Measurements from ENCODE around the gene LILRA2.
A peak's percentile ranks its signal among the peaks of the same experiment; 100 is the strongest.

Gene LILRA2

DNA sequence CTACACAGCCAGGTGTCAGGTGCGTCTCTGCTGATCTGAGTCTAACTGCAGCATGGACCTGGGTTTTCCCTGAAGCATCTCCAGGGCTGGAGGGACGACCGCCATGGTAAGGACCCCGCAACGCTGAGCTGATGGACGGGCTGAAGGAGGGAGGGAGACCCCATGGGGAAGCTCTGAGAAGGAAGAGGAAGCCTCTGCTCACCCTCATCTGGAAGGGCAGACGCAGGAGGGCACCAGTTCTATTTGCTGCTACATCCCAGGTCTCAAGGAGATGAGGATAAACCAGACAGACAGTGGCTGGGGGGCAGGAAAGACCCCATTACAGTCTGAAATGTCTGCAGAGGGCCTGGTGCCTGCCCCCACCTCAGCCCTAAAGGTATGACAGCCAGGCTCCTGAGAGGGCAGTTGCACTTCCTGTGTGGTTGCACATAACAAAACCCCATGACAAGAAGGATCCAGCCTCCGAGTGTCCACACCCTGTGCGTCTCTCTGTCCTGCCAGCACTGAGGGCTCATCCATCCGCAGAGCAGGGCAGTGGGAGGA lies at the start of gene LILRA2:
LILRA2 (plus strand) TSS at position 461 of the 543 bp plus-strand sequence. CDS start 89 bp downstream, outside the sequence.
- peak within 1 kb of the TSS; percentile 11 for H3K4me3 ChIP-seq (ENCODE audit: low read length, poor library complexity, severe bottlenecking)
- peak within 1 kb of the TSS; percentile 55 for H2AFZ ChIP-seq (ENCODE audit: low read length)
- TF ChIP-seq EZH2phosphoT487 (IDR thresholded peaks at IDR 0.05; ENCODE audit: borderline replicate concordance) (no peak), CTCF (conservative IDR thresholded peaks at IDR 0.05; ENCODE audit: low read length) (no peak)
- no peaks in the 10 kb centered on the region for H3K27me3 ChIP-seq (ENCODE audit: insufficient read depth, low read length, poor library complexity, severe bottlenecking)
- no peaks in the 10 kb centered on the region for H4K20me1 ChIP-seq (ENCODE audit: insufficient read depth, low read length, poor library complexity, severe bottlenecking)
- no peaks in the 10 kb centered on the region for H3K9me3 ChIP-seq (ENCODE audit: insufficient read depth, low read depth, low read length)
- H3K4me1 ChIP-seq (ENCODE audit: insufficient read depth, low read length, poor library complexity, severe bottlenecking) = peaks cover 21% of the 10 kb centered on the region
- no peaks in the 10 kb centered on the region for H3F3A ChIP-seq (ENCODE audit: low read depth)
- H3K9me2 ChIP-seq (replicated peaks; ENCODE audit: low read depth, low read length) = no peaks in the 10 kb centered on the region
- peak within 1 kb of the TSS; percentile 26 for H3K9ac ChIP-seq (ENCODE audit: low read depth, low read length, poor library complexity, severe bottlenecking)
- no peaks in the 10 kb centered on the region for H3K36me3 ChIP-seq (ENCODE audit: insufficient read depth, low read length)
- no peaks in the 10 kb centered on the region for H3K79me2 ChIP-seq (ENCODE audit: insufficient read depth, low read length)
- peak within 1 kb of the TSS; percentile 65 for H3K4me2 ChIP-seq (ENCODE audit: low read depth, low read length, poor library complexity, severe bottlenecking)

- no peaks in the 10 kb centered on the region for H3K27me3 ChIP-seq (ENCODE audit: insufficient read depth, low read length, poor library complexity, severe bottlenecking)
- H3K4me3 ChIP-seq (ENCODE audit: low read length, poor library complexity, severe bottlenecking) = no peak overlapping the region
- no peak overlapping the region for H3K9ac ChIP-seq (ENCODE audit: low read depth, low read length, poor library complexity, severe bottlenecking)
- no peaks in the 10 kb centered on the region for H3K79me2 ChIP-seq (ENCODE audit: insufficient read depth, low read length)
- H2AFZ ChIP-seq (ENCODE audit: low read length) = no peak overlapping the region
- no peaks in the 10 kb centered on the region for H3K36me3 ChIP-seq (ENCODE audit: insufficient read depth, low read length)
- no peaks in the 10 kb centered on the region for H4K20me1 ChIP-seq (ENCODE audit: insufficient read depth, low read length, poor library complexity, severe bottlenecking)
- no peak for TF ChIP-seq CTCF (conservative IDR thresholded peaks at IDR 0.05; ENCODE audit: low read length)
- no peak for TF ChIP-seq EZH2phosphoT487 (IDR thresholded peaks at IDR 0.05; ENCODE audit: borderline replicate concordance)
- H3F3A ChIP-seq (ENCODE audit: low read depth) = no peaks in the 10 kb centered on the region
- H3K9me2 ChIP-seq (replicated peaks; ENCODE audit: low read depth, low read length) = no peaks in the 10 kb centered on the region
- no peaks in the 10 kb centered on the region for H3K9me3 ChIP-seq (ENCODE audit: insufficient read depth, low read depth, low read length)
- H3K4me2 ChIP-seq (ENCODE audit: low read depth, low read length, poor library complexity, severe bottlenecking) = no peak overlapping the region
- H3K4me1 ChIP-seq (ENCODE audit: insufficient read depth, low read length, poor library complexity, severe bottlenecking) = peaks cover 44% of the 10 kb centered on the region
Measured at GRCh38 chr19:54525636-54526035, 48.0 kb upstream of the LILRA2 start.

- H3K4me1 ChIP-seq (ENCODE audit: insufficient read depth, low read length, poor library complexity, severe bottlenecking) = peaks cover 44% of the 10 kb centered on the region
- H4K20me1 ChIP-seq (ENCODE audit: insufficient read depth, low read length, poor library complexity, severe bottlenecking) = no peaks in the 10 kb centered on the region
- no peak overlapping the region for H3K4me3 ChIP-seq (ENCODE audit: low read length, poor library complexity, severe bottlenecking)
- H3K9me2 ChIP-seq (replicated peaks; ENCODE audit: low read depth, low read length) = no peaks in the 10 kb centered on the region
- H3K9ac ChIP-seq (ENCODE audit: low read depth, low read length, poor library complexity, severe bottlenecking) = no peak overlapping the region
- no peaks in the 10 kb centered on the region for H3K9me3 ChIP-seq (ENCODE audit: insufficient read depth, low read depth, low read length)
- H3K4me2 ChIP-seq (ENCODE audit: low read depth, low read length, poor library complexity, severe bottlenecking) = no peak overlapping the region
- H3K79me2 ChIP-seq (ENCODE audit: insufficient read depth, low read length) = no peaks in the 10 kb centered on the region
- TF ChIP-seq CTCF (conservative IDR thresholded peaks at IDR 0.05; ENCODE audit: low read length) (no peak), EZH2phosphoT487 (IDR thresholded peaks at IDR 0.05; ENCODE audit: borderline replicate concordance) (no peak)
- no peak overlapping the region for H2AFZ ChIP-seq (ENCODE audit: low read length)
- H3F3A ChIP-seq (ENCODE audit: low read depth) = no peaks in the 10 kb centered on the region
- no peaks in the 10 kb centered on the region for H3K36me3 ChIP-seq (ENCODE audit: insufficient read depth, low read length)
- no peaks in the 10 kb centered on the region for H3K27me3 ChIP-seq (ENCODE audit: insufficient read depth, low read length, poor library complexity, severe bottlenecking)
Measured at GRCh38 chr19:54526972-54527371, 46.6 kb upstream of the LILRA2 start.

Measured in Loucy (cell line).